ENCODE measurements around the gene ZAR1L. TPM values are rescaled to one million over a fixed set of nuclear protein-coding genes. Genes with fewer than 3 reads are reported as not detected.

The ZAR1L gene
- polyA plus RNA-seq, 1 donor (not counting 4 experiments of a cell fraction or from before 2014, with no cell fraction given), result not detected

DNA sequence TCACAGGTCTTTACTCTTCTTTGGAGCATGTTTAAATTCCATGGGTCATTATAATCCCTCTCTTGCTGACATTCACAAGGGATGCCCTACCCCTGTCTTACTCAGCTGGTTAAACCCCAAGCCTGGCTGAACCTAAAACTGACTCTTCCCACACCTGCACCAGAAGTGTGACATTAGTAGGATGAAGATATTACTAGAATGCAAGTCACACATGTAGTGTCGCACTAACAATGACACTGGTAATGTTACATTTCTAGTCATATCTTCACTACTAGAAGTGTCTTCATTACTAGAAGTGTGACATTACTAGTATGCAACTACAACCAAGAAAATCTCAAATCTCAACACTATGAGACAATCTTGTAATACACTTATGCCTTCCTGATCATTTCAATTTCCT lies 14.2 kb downstream of the ZAR1L start:
- Histone ChIP-seq H4K20me1 (ENCODE audit: control insufficient read depth, extremely low read depth, insufficient read depth, low read length) (no peaks in the 10 kb centered on the region), H3K36me3 (ENCODE audit: control insufficient read depth in 2 of 2, extremely low read depth in 1 of 2, insufficient read depth in 2 of 2, low read length in 2 of 2) (no peaks in the 10 kb centered on the region), H3K9me3 (ENCODE audit: control insufficient read depth, low read depth, low read length) (no peaks in the 10 kb centered on the region), H2AFZ (ENCODE audit: control insufficient read depth, low read length) (no peak overlapping the region), H3K27me3 (ENCODE audit: control insufficient read depth, extremely low read depth, insufficient read depth, low read length) (no peaks in the 10 kb centered on the region), H3K79me2 (ENCODE audit: control insufficient read depth, insufficient read depth, low read length) (no peaks in the 10 kb centered on the region), H3K4me3 (ENCODE audit: control insufficient read depth in 2 of 3, extremely low read depth in 1 of 3, insufficient read depth in 2 of 3, low read depth in 1 of 3, low read length in 3 of 3) (no peak overlapping the region), H3K9me1 (ENCODE audit: control insufficient read depth, extremely low read depth, insufficient read depth, low read length) (no peaks in the 10 kb centered on the region), H3K4me1 (ENCODE audit: control insufficient read depth, extremely low read depth, insufficient read depth, low read length) (no peaks in the 10 kb centered on the region), H3K27ac (ENCODE audit: control insufficient read depth, insufficient read depth, low read length) (no peak overlapping the region), H3K4me2 (ENCODE audit: control insufficient read depth, extremely low read depth, insufficient read depth, low read depth, low read length) (no peak overlapping the region), H3K9ac (ENCODE audit: control insufficient read depth, extremely low read depth, insufficient read depth, low read length) (no peak overlapping the region)
- TF ChIP-seq, protein P1, sequence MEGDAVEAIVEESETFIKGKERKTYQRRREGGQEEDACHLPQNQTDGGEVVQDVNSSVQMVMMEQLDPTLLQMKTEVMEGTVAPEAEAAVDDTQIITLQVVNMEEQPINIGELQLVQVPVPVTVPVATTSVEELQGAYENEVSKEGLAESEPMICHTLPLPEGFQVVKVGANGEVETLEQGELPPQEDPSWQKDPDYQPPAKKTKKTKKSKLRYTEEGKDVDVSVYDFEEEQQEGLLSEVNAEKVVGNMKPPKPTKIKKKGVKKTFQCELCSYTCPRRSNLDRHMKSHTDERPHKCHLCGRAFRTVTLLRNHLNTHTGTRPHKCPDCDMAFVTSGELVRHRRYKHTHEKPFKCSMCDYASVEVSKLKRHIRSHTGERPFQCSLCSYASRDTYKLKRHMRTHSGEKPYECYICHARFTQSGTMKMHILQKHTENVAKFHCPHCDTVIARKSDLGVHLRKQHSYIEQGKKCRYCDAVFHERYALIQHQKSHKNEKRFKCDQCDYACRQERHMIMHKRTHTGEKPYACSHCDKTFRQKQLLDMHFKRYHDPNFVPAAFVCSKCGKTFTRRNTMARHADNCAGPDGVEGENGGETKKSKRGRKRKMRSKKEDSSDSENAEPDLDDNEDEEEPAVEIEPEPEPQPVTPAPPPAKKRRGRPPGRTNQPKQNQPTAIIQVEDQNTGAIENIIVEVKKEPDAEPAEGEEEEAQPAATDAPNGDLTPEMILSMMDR (optimal IDR thresholded peaks at IDR 0.05 in 1 of 3, IDR thresholded peaks at IDR 0.05 in 1 of 3, conservative IDR thresholded peaks at IDR 0.05 in 1 of 3; ENCODE audit: extremely low read depth in 1 of 3, insufficient read depth in 2 of 3, low read length in 3 of 3), result no peak
- no peak for TF ChIP-seq EZH2 (IDR thresholded peaks at IDR 0.05; ENCODE audit: low read length)
- DNase-seq (ENCODE audit: low read depth, low spot score) (no peak), FAIRE-seq (no peak)
- dilution Hi-C loops (cut with MboI; ENCODE audit: extremely low pct_ligation_motif_present, low sequenced_read_pairs), result no loop called here

DNA sequence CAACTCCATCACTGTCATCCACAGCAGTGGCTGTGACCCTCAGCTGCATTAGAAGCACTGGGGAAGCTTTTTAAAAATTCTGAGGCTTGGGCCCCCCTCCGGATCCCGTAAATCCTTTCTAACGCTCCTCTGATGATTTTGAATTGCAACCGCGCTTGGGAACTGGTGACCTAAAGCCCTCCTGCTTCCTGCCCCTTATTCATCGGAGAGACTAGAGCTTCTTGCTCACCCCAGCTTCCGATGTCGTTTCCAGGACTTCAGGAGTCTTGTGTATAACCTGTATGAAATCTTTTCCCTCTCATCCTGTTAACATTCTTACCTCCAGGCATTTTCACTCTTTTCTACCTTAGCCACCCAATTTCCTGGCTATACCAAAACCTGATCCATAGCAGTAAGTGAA lies 14.8 kb downstream of the ZAR1L start:
- H3K9me3 ChIP-seq (ENCODE audit: control insufficient read depth, low read depth, low read length), result no peaks in the 10 kb centered on the region
- H3K27ac ChIP-seq (ENCODE audit: control insufficient read depth, insufficient read depth, low read length), result no peak overlapping the region
- no peak overlapping the region for H2AFZ ChIP-seq (ENCODE audit: control insufficient read depth, low read length)
- H3K27me3 ChIP-seq (ENCODE audit: control insufficient read depth, extremely low read depth, insufficient read depth, low read length), result no peaks in the 10 kb centered on the region
- no peaks in the 10 kb centered on the region for H4K20me1 ChIP-seq (ENCODE audit: control insufficient read depth, extremely low read depth, insufficient read depth, low read length)
- no peaks in the 10 kb centered on the region for H3K4me1 ChIP-seq (ENCODE audit: control insufficient read depth, extremely low read depth, insufficient read depth, low read length)
- no peak overlapping the region for H3K4me3 ChIP-seq (ENCODE audit: control insufficient read depth in 2 of 3, extremely low read depth in 1 of 3, insufficient read depth in 2 of 3, low read depth in 1 of 3, low read length in 3 of 3)
- H3K4me2 ChIP-seq (ENCODE audit: control insufficient read depth, extremely low read depth, insufficient read depth, low read depth, low read length), result no peak overlapping the region
- no peaks in the 10 kb centered on the region for H3K36me3 ChIP-seq (ENCODE audit: control insufficient read depth in 2 of 2, extremely low read depth in 1 of 2, insufficient read depth in 2 of 2, low read length in 2 of 2)
- no peak for TF ChIP-seq EZH2 (IDR thresholded peaks at IDR 0.05; ENCODE audit: low read length)
- TF ChIP-seq, protein P1 (optimal IDR thresholded peaks at IDR 0.05 in 1 of 3, IDR thresholded peaks at IDR 0.05 in 1 of 3, conservative IDR thresholded peaks at IDR 0.05 in 1 of 3; ENCODE audit: extremely low read depth in 1 of 3, insufficient read depth in 2 of 3, low read length in 3 of 3), result no peak
- dilution Hi-C loops (cut with MboI; ENCODE audit: extremely low pct_ligation_motif_present, low sequenced_read_pairs), result no loop called here
- DNase-seq (ENCODE audit: low read depth, low spot score), result no peak
- no peaks in the 10 kb centered on the region for H3K9me1 ChIP-seq (ENCODE audit: control insufficient read depth, extremely low read depth, insufficient read depth, low read length)
- FAIRE-seq, result no peak
- H3K79me2 ChIP-seq (ENCODE audit: control insufficient read depth, insufficient read depth, low read length), result no peaks in the 10 kb centered on the region
- H3K9ac ChIP-seq (ENCODE audit: control insufficient read depth, extremely low read depth, insufficient read depth, low read length), result no peak overlapping the region
